Activated CD4-positive, CD25-positive, alpha-beta regulatory T cell (primary cell): ENCODE results near the gene GLDN.

Experiments used
- DNase-seq, 4 experiments: peaks; one replicate each; lab custom pipeline; 2025; lab: John Stamatoyannopoulos, UW

Gene GLDN

DNA sequence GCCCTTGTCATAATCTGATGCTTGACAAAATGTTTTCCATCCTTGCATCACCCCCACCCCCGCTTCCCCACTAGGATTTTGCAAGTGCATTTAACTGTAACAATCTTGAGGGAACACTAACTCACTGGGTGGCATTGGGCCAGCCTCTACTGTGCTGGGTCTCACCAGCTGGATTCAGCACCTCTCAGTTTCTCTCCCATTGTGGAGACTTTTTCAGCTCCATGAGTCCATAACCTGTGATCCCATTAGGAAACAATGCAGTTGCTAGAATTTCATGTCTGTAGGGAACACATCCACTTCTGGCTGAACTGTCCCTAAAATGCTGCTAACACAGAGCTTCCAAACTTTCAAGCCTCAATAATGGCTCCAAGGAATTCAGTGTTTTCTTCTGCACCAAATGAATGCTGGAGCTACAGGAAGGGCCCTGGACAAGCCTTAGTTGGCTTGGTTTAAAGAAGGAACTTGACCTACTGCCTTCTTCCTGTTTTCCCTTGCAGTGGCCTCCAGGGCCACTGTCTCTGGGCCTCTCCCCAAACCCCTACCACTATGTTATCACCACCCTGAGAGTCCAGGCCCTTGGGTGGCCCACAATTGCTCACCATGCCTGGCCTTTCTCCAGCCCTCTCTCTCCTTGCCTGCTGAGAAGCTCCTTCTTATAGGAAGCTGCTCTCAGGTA is 18.7 kb upstream of the GLDN start:
- DNase-seq: no peak

DNA sequence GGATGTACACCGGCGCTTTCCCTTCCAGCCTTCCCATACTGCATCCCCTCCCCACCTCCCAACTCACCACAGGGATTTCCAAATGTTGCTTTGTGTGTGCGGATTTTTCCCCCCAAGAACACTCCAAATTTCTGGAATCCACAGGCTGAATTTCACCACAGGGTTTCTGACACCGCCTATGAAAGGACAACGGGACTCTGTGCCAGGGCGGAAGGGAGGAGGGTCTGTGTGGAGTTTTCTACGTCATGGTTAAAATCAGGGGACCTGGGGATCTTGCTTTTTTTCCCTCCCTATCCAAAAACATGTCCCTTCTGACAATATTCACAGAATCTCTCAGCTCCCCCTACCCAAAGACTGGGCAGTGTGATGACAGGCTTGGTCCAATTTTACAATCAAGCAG is 17.7 kb upstream of the GLDN start:
- no peak for DNase-seq

DNA sequence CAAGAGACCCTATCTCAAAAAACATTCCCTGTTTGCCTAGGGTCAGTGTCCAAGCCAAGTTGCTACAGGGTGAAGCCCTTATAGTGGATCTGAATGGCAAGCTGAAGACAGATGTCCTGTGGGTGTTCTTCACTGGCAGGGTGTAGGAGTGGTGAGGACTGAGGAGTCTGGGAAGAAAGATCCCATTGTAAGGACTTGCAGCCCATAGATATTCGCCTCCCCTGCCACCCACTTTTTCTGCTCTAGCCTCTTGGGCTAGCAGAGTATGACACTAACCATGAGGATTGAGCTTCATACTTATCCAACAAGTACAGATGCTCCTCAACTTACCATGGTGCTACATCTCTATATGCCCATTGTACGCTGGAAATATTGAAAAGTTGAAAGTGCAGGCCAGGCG is 16.3 kb upstream of the GLDN start:
- DNase-seq: no peak

DNA sequence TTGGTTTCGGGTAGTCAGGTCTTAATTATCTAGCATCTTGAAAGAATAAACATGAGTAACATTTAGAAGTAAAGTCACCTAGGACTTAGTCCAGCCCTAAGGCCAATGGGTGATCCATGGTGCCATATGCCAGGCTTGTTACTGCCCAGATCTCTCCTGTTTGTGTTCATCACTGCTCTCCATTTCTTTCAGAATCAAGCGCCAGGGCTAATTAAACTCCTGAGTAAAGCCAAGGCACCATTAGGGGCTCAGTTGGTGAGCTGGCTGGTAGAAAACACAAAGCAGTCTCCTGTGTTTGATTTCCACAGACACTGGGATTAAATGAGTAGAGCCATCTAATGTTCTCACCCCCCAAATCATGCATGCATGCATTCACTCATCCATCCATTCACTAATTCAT is 14.4 kb upstream of the GLDN start:
- DNase-seq: no peak

DNA sequence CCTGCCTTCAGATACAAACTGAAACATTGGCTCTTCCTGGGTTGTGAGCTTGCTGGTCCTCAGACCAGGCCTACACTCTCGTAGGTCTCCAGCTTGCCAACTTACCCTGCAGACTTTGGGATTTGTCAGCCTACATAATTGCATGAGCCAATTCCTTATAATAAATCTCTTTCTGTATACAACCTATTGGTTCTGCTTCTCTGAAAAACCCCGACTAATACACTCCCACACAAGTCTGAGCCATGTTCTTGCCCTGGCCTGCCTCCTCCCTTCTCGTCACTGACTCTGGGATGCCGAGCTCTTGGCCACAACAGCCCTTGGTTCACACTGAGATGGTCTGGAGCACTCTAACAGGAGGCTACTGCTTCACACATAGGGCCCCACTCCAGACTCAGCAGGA is 12.5 kb upstream of the GLDN start:
- no peak for DNase-seq

DNA sequence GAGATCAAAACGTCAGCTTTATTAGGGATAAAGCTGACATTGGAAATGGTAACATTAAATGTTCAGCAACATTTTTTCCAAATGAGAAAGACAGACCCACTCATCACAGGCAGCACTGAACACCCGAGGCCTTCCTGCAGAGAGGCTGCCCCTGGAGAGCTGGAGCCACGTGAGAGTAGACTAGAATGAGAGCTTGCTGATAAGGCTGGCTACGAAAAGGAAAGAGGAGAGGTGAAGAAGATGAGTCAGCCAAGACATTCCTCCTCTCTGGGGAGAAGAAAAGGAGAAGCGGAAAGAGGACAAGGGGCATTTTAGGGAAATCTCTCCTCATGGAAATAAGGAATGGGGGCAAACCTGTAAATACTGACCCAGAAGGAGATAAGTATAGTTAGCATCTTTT is 10.3 kb upstream of the GLDN start:
- DNase-seq: no peak

DNA sequence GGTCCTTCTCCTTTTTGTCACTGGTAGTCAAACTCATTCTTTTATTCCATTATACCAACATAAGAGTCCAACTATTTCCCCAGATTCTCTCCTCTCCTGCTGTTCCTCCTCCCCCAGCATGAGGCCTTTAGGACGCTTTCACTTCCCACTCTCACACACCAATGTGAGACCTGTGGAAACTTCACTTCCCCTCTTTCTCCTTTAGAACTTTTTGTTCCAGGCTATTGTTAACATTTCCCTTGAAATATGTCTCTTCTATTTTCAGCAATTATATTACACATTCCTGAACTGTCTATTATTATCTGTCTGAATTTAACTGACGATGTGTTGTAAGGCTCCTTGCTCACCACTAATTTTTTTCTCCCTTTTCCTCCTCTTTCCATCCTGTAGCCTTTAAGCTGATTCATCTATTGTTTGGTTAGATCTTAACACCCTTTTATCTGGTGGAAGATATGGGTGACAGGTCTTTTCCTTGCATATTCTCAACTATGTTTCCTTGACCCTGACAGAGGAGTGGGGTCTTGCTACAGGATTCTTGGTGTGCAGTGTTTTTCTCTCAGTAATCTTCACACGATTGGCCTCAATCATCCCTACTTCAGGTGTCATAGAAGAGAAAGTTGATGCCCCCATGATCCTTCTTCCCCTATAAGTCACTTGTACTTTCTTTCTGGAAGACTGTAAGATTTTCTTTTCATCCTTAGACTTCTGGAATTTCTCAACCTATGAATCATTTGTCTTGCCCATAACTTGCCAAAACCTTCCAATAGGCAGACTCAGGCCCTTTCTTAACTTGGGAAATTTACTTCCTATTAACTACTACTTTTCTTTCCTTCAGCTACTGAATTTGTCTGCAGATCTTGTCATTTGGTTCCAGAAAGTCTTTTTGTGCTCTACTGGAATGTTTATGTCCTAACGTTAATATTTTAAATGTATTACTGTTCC is 9.0 kb upstream of the GLDN start:
- DNase-seq: no peak

DNA sequence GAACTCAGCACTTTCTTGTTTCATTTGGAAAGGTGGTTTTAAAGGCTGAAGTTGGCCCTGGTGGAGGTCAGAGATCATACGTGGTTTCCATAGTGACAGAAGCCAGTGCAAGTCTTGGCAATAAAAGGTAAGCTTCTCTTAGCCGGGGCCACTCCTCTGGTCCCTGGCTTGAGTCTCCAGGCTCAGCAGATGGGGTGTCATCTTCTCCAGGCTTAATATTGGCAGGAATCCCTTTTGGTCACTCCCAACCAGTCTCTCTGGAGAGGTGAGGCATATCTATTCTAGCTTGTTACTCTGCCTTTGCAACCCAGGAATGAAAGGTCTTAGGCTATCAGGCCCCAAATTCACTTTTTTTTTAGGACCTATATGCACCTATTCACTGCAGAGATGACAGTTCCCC is 7.9 kb upstream of the GLDN start:
- no peak for DNase-seq

DNA sequence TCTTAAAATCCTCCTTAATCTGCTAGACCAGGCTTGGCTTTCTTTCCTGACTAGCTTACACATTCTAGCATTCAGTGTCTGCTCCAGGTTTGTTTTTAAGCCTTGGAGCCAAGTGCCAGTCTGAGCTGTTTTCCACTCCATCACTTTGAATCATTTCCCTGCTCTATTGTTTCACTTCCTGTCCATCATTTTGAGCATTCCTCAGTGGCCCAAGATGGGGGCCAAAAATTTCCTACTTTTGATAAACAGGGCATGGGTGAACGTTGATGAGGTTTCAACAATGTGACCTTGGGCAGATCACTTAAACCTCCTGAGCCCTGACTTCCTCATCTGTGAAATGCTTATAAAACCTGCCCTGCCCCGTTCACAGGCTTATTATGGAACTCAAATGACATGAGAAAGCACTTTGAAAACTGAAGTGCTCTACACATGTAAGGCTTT is 7.4 kb upstream of the GLDN start:
- no peak for DNase-seq

DNA sequence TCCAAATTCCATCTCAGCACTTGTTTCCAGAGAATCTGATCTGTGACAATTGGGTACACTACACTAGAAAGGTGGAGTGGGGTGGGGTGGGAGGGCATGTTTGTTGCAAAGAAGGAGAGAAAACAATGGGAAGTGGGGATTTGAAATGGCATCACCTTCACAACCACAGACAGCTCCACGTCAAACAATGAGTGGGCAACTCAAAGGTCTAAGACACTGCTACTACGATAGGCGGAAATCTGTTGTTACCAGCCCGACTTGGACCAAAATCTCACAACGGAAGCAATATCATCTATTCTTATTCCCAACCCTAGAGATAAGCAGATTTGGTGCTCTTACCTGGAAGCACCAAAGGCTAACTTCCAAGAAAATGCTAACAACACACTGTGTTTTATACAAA is 6.4 kb upstream of the GLDN start:
- no peak for DNase-seq

DNA sequence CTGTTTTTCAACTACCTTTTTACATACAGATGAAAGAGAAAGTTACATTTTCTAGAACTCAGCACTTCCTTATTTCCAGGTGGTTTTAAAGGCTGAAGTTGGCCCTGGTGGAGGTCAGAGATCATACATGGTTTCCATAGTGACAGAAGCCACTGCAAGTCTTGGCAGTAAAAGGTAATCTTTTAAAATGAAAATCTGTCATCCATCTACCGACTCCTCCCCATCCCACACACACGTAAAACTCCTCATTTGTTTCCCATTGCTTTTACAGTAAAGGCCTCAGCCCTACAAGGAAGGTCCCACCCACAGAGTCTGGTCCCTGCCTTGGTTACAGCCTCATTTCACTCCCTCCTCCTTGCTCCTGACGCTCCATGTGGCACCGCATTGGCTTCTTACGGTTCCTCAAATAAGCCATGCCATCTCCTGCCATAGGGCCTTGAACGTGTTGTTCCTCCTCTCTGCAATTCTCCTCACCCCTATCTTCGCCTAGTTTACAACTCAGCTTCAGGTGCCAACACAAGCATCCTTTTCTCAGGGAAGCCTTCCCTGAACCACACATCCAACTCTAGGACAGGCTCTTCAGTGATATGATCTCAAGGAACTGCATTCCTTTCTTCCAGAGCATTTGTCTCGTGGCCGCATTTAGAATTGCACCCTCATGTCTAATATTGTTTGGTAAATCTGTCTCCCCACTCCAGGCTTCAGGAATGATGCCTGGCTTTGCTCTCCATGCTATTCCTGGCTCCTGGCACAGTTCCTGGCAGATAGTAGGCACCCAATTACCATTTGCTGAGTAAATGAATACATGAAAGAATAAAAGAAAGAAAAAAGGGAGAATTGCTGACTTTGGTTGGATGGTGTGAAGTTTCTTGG is 5.7 kb upstream of the GLDN start:
- DNase-seq: no peak

DNA sequence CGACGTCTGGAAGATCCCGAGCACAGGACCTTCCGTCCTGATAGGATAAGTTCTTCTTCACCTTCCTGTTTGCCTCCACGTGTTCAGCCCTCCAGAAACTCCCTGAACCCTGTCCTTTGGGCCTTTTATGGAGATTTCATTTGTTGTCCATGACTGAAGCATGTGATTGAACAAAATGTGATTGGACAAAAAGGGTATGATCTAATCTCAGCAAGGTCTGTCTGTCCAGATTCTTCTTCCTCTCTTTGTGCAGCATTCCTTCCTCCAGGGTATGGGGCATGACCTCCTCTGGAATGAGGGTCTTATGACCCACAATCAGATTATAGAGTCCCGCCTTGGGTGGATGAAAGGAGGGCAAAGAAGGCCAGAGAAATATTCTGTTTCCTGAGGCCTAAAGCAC is 3.0 kb upstream of the GLDN start, which contains the start of gene CYP19A1:
Gene CYP19A1, minus strand, starts transcription at position 101 of the 400 bp plus-strand sequence. CDS start 95,684 bp downstream, outside the sequence.
- no peak for DNase-seq

DNA sequence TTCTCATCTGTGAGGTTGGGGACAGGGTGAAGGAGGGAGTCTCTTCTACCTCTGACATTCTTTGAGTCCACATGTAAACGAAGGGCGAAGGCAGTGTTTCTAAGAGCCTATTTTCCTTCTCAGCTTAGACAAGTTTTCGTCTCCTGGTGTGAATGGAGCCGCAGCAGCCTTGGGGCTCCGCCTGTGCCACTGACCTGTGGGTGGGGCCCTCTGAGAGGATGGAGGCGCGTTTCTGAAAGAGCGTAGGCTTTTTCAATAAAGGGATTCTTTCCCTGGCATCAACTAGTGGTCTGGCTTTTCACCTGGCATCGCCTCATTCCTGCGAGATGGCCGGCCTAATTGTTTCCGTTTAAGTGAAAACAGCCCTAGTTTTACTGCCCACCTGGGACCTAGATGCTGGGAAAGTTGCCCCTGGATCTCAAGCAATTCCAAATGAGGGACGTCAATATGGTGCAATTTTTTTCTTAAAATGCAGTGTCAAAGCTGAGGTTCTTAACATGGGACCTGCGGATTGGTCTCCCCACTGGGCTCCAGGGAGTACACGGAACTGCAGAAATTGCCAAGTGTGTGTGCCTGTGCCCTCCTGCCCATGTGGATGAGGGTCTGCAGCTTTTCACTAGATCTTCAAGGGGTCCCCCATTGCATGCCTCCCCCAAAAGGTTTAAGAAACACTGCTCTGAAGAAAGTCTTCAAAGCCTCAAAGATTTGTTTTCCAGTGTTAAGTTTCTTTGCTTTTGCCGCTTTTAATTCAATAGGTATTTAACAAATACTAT is 958 bp downstream of the GLDN start:
- no peak for DNase-seq

DNA sequence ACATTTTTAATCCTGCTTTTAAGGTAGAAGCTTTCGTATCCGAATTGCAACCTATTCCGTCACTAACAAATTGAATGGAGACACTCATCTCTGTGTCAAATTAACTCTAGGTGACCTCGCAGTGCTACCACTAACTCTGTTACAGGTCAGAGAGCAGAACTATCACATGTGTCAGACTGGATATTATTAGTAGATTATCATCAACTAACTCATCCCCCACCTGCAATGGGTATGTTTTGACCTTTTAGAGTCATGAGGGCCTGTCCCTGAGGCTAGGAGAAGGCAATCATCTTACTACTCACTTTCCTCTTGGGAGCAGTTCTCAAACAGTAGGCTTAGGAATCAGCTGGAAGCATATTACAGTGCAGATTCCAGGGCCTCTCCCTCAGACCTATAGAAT is 2.0 kb downstream of the GLDN start:
- DNase-seq: no peak

DNA sequence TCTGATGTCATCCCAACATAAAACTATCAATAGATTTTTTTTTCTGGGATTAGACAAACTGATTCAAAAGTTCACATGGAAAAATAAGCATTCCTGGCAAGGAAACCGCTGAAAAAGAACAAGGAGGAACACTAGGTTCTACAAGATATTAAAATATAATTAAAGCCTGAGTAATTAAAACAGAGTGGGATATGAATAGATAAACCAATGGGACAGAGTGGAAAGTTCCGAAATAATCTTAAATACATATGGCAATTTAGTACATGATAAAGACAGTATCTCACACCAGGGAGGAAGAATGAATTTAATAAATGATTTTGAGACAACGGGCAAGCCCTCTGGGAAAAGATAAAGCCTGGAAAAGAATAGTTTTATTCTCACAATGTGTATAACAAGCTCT is 4.7 kb downstream of the GLDN start:
- no peak for DNase-seq

DNA sequence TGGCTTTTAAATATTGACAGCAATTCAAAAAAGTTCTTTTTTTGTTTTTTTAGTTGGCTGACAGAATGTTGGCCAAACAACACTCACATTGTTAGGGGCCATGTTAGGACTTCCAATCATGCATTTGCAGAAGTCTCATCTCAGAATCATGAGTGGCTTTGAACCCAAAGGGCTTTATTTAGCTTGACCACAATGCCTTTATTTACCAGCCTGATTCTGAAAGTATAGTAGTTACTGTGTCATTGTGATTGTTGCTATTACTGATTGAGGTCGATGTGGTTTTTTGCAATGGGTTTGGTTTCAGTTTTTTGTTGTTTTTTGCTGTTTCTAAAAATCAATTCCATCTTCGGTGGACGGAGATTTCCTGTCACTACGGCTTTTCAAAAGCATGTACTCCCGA is 7.2 kb downstream of the GLDN start:
- DNase-seq: no peak

DNA sequence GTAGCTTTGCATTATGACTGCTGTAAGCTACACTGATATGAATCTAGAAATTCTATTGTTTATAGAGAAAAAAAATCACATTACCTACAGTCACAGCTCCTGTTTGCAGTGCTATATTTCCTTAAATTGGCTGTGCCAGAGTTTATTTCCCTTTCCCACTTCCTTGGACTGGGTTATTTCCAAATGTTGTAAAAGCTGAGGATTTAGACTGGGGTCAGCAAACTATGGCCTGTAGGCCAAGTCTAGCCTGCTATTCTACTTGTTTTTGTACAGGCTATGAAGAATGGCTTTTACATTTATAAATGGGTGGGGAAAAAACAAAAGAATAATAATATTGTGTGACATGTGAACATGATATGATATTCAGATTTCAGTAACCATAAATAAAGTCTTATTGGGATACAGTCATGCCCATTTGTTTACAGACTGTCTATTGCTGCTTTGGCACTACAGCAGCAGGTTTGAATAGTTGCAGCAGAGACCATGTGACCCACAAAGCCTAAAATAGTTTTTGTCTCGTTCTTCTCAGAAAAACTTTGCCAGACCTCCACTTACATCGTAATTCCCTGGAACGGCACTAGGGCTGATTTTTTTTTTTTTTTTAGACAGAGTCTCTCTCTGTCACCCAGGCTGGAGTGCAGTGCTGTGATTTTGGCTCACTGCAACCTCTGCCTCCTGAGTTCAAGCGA is 7.8 kb downstream of the GLDN start:
- no peak for DNase-seq

DNA sequence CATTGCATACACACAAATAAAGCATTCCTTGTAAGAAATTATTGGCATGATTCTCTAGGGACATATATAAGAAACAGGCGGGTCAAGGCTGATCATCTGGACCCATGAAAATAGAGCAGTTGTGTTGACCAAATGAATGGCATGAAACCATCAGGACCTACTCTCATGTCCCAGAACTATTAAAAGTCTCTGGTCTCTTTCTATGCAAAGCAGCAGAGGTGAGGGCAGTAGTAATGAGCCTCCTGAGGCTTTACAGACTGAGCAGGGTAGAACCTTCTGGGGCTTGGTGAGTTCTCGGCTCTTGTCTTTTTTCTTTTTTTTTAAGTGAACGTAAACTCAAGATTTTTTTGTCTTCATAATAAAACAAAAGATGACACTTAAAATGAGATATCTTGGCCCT is 9.3 kb downstream of the GLDN start:
- DNase-seq: no peak

DNA sequence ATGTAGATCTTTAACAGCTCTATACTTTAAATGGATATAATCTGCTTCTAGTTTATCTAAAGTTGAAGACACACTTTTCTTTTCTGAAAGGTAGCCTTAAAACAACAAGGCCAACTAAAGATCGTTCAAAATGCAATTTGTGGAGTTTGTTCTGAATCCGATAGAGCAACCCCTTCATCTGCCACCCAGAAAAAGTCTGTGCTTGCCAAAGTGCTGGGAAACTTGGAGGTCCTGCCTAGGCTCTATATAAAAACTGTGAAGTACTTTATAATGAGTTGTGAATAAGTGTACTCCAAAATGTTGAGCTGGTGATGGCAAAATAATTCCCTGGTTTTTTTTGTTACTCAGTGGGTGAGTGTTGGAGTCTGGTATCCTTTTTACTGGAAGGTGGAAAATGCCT is 12.5 kb downstream of the GLDN start:
- no peak for DNase-seq

DNA sequence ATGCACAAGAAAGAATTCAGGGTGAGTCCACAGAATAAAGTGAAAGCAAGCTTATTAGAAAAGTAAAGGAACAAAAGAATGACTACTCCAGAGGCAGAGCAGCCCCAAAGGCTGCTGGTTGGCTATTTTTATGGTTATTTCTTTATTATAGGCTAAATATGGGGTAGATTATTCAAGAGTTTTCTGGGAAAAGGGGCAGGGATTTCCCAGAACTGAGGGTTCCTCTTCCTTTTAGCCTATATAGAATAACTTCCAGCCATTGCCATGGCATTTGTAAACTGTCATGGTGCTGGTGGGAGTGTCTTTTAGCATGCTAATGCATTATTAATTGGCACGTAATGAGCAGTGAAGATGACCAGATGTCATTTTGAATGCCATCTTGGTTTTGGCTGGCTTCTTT is 13.6 kb downstream of the GLDN start:
- no peak for DNase-seq

DNA sequence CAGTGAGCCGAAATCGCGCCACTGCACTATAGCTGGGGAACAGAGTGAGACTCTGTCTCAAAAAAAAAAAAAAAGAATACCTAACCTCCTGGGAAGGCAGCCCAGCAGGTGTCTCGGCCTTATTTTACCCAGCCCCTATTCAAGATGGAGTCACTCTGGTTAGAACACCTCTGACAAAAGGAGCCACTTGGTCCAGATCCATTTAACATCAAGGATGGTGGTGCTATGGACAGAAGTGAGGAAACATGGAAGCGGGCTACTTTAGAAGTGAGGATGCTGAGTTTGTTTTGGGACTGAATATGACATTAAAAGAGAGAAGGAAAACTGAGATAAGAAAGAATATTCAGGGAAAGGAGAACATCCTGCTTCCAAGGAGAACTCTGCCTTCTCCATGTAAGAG is 14.7 kb downstream of the GLDN start:
- no peak for DNase-seq
